Body of pancreas (tissue), 4 donors: Measurements from ENCODE around the gene RNF146. TPM values are rescaled to one million over a fixed set of nuclear protein-coding genes. Genes with fewer than 3 reads are reported as not detected.

ENCODE experiments used
- ATAC-seq: fragments of 150-250 bp; one replicate; pipeline ENCODE4 v1.9.1; 2016
- DNase-seq, 4 donors: peaks; one replicate each; pipeline ENCODE4 v3.0.0-alpha.2; 2019
- H3K27ac ChIP-seq, 4 donors: fragments of 200-600 bp; sonication (generic); 1 replicate in 3 of 4; 2 replicates in 1 of 4; pipeline versions ENCODE4 v1.5.1 to v1.6.1; 2016 to 2019; ENCODE audit warnings: mild to moderate bottlenecking in 1 of 4, mixed read lengths in 1 of 4, moderate library complexity in 1 of 4
- H3K27me3 ChIP-seq, 2 donors: fragments of 200-600 bp; sonication (generic); one replicate each; pipeline ENCODE4 v1.6.0; 2016; ENCODE audit warnings: mild to moderate bottlenecking in 1 of 2
- H3K36me3 ChIP-seq, 2 donors: fragments of 200-600 bp; sonication (generic); replicated peaks in 1 of 2; 2 replicates each; pipeline ENCODE4 v1.5.1; 2016; ENCODE audit warnings: low read depth in 2 of 2; ENCODE audit not compliant: insufficient read depth in 1 of 2
- H3K4me1 ChIP-seq: fragments of 200-600 bp; sonication (generic); one replicate; pipeline ENCODE4 v1.6.0; 2016
- H3K4me3 ChIP-seq, 2 donors: fragments of 200-600 bp; sonication (generic); 1 replicate in 1 of 2; 2 replicates in 1 of 2; pipeline ENCODE4 v1.5.1; 2016 to 2019
- H3K9me3 ChIP-seq, 3 donors: fragments of 200-600 bp; sonication (generic); 1 replicate in 2 of 3; 2 replicates in 1 of 3; pipeline ENCODE4 v1.5.1; 2016
- CTCF ChIP-seq, 7 experiments: fragments of 450-650 bp in 4 of 7; fragments of 200-600 bp in 3 of 7; sonication (generic) in 3 of 7; IDR thresholded peaks; one replicate each; pipeline ENCODE4 v1.5.1; 2016 to 2019; ENCODE audit warnings: antibody characterized with exemption in 7 of 7
- POLR2A ChIP-seq, 3 donors: fragments of 450-650 bp; IDR thresholded peaks; one replicate each; pipeline ENCODE4 v1.6.1; 2016; ENCODE audit warnings: antibody characterized with exemption in 3 of 3, mild to moderate bottlenecking in 2 of 3
- WGBS, 2 donors: methylation state at CpG; one replicate each; pipeline ENCODE4 v1.1.5; 2017; 5-methylcytosine and 5-hydroxymethylcytosine counted together
- intact Hi-C: fragments of 100-400 bp; cut with DNase I; formaldehyde crosslinking; loops from one replicate; pipeline ENCODE4 v1.15.1; 2023
- total RNA-seq, 2 donors: library from RNA; depleted of rRNA; stranded (reverse); fragments of >200 nt; gene quantifications; one replicate each; pipeline ENCODE4 v1.1.0, GENCODE V29; 2016

Gene RNF146
- total RNA-seq, 2 donors from 2014 or later, result 36.8 to 42.2 TPM

- Histone ChIP-seq H3K4me3 (no peak overlapping the region), H3K27me3 (no peaks in the 10 kb centered on the region)
- intact Hi-C loops, result no loop called here
Observed at GRCh38 chr6:127291495-127291894, 24.8 kb downstream of the RNF146 start.

GRCh38 chr6:127297502-127298070, 30.9 kb downstream of the RNF146 start:
- ATAC-seq (no peak), DNase-seq (no peak)
- no peaks in the 10 kb centered on the region for H3K9me3 ChIP-seq
- no peak overlapping the region for H3K4me3 ChIP-seq
- TF ChIP-seq POLR2A (IDR thresholded peaks at IDR 0.05), result no peak
- no peak for TF ChIP-seq CTCF (IDR thresholded peaks at IDR 0.05)
- H3K36me3 ChIP-seq, result no peaks in the 10 kb centered on the region
- no peak overlapping the region for H3K27ac ChIP-seq
- H3K27me3 ChIP-seq, result no peaks in the 10 kb centered on the region
- peaks cover 14% of the 10 kb centered on the region for H3K4me1 ChIP-seq
- intact Hi-C loops, result no loop called here
- 85 to 93% methylated on average over 4 of the region's 4 CpGs for WGBS, 2 donors

More at GRCh38 chr6:127291495-127291894, 24.8 kb downstream of the RNF146 start:
- Histone ChIP-seq H3K27ac (no peak overlapping the region), H3K4me1 (no peaks in the 10 kb centered on the region), H3K36me3 (peaks cover 9 to 12% of the 10 kb centered on the region in 2 donors), H3K9me3 (no peaks in the 10 kb centered on the region)
- WGBS, 2 donors, result 42 to 45% methylated on average over 5 of the region's 5 CpGs
- ATAC-seq, result no peak
- TF ChIP-seq CTCF (IDR thresholded peaks at IDR 0.05) (no peak), POLR2A (IDR thresholded peaks at IDR 0.05) (no peak)
- no peak for DNase-seq

- no peak for DNase-seq
- no peaks in the 10 kb centered on the region for H3K36me3 ChIP-seq
- peaks cover 14% of the 10 kb centered on the region for H3K4me1 ChIP-seq
- no peaks in the 10 kb centered on the region for H3K9me3 ChIP-seq
- H3K27me3 ChIP-seq, result no peaks in the 10 kb centered on the region
- intact Hi-C loops, result no loop called here
- no peak overlapping the region for H3K4me3 ChIP-seq
- no peak for ATAC-seq
- TF ChIP-seq POLR2A (IDR thresholded peaks at IDR 0.05) (no peak), CTCF (IDR thresholded peaks at IDR 0.05) (no peak)
- no peak overlapping the region for H3K27ac ChIP-seq
- 69 to 72% methylated on average over 2 of the region's 2 CpGs for WGBS, 2 donors
Observed at GRCh38 chr6:127298475-127298874, 31.8 kb downstream of the RNF146 start.

GRCh38 chr6:127299522-127300240, 33.0 kb downstream of the RNF146 start:
- peaks cover 14% of the 10 kb centered on the region for H3K4me1 ChIP-seq
- no peak overlapping the region for H3K27ac ChIP-seq
- DNase-seq (no peak), ATAC-seq (no peak)
- H3K36me3 ChIP-seq, result no peaks in the 10 kb centered on the region
- 91 to 98% methylated on average over 4 of the region's 4 CpGs for WGBS, 2 donors
- no peak overlapping the region for H3K4me3 ChIP-seq
- no peaks in the 10 kb centered on the region for H3K9me3 ChIP-seq
- H3K27me3 ChIP-seq, result no peaks in the 10 kb centered on the region
- TF ChIP-seq POLR2A (IDR thresholded peaks at IDR 0.05) (no peak), CTCF (IDR thresholded peaks at IDR 0.05) (no peak)
- intact Hi-C loops, result no loop called here

- DNase-seq, result no peak
- Histone ChIP-seq H3K27ac (no peak overlapping the region), H3K36me3 (no peaks in the 10 kb centered on the region), H3K4me1 (peaks cover 14% of the 10 kb centered on the region), H3K9me3 (no peaks in the 10 kb centered on the region), H3K4me3 (no peak overlapping the region), H3K27me3 (no peaks in the 10 kb centered on the region)
- TF ChIP-seq CTCF (IDR thresholded peaks at IDR 0.05), result no peak
- intact Hi-C loops, result no loop called here
- ATAC-seq, result no peak
Observed at GRCh38 chr6:127300411-127300810, 33.7 kb downstream of the RNF146 start.
